ENCODE measurements around the gene PLN.

GRCh38 chr6:118553132-118553531 lies 5.0 kb downstream of the PLN start:
- TF ChIP-seq CTCF (IDR thresholded peaks at IDR 0.05; ENCODE audit: borderline replicate concordance, extremely low read depth, low read length, poor library complexity, severe bottlenecking) (no peak), EZH2 (IDR thresholded peaks at IDR 0.05; ENCODE audit: borderline replicate concordance, low read depth, low read length, severe bottlenecking) (no peak)

Measured in DND-41 (cell line).